Astrocyte of the spinal cord (primary cell): Measurements from ENCODE around the gene MXI1.

ENCODE experiments used
- DNase-seq: peaks from one replicate; pipeline ENCODE4 v3.0.0; 2011; ENCODE audit warnings: low read depth, low spot score
- H3K4me3 ChIP-seq: 2 replicates; pipeline ENCODE4 v1.5.1; 2011; ENCODE audit warnings: low read depth, mild to moderate bottlenecking, low read length, moderate library complexity
- CTCF ChIP-seq: IDR thresholded peaks from 2 replicates; pipeline ENCODE4 v1.5.1; 2012; ENCODE audit warnings: low read depth, mild to moderate bottlenecking, low read length, inconsistent platforms
- in situ Hi-C: cut with HindIII; loops from 2 replicates; pipeline ENCODE4 v1.10.0; 2017; ENCODE audit warnings: low sequenced_read_pairs

The MXI1 gene

GRCh38 chr10:110303681-110304080 lies 96.3 kb downstream of the MXI1 start:
- H3K4me3 ChIP-seq = peak overlapping the region; percentile 92
- in situ Hi-C loops = loop anchor here (25.0 kb wide), 1 partner anchor 259 kb away; the partner anchor contains the start of gene SMC3
- TF ChIP-seq CTCF = no peak
- DNase-seq = no peak

GRCh38 chr10:110304394-110304779 lies 97.0 kb downstream of the MXI1 start:
- no peak for DNase-seq
- TF ChIP-seq CTCF = no peak
- in situ Hi-C loops = loop anchor here (25.0 kb wide), 1 partner anchor 258 kb away; the partner anchor contains the start of gene SMC3
- peak overlapping the region; percentile 92 for H3K4me3 ChIP-seq

GRCh38 chr10:110304780-110305421 lies 97.5 kb downstream of the MXI1 start, which contains the start of gene SMNDC1:
SMNDC1 (minus strand) TSS chr10:110304920; CDS start chr10:110303587, 1,333 bp downstream.
- TF ChIP-seq CTCF = no peak
- peak; percentile 99 for DNase-seq
- H3K4me3 ChIP-seq = peak within 1 kb of the TSS; percentile 92
- in situ Hi-C loops = loop anchor here (25.0 kb wide), 1 partner anchor 257 kb away; the partner anchor contains the start of gene SMC3

- peak; percentile 92 for DNase-seq
- TF ChIP-seq CTCF = peak; percentile 60
- in situ Hi-C loops = loop anchor here (25.0 kb wide), 1 partner anchor 256 kb away; the partner anchor contains the start of gene SMC3
- no peak overlapping the region for H3K4me3 ChIP-seq
These were observed 98.5 kb downstream of the MXI1 start for GRCh38 chr10:110305767-110306451.

- DNase-seq = no peak
- H3K4me3 ChIP-seq = no peak overlapping the region
- in situ Hi-C loops = loop anchor here (25.0 kb wide), 1 partner anchor 256 kb away; the partner anchor contains the start of gene SMC3
- TF ChIP-seq CTCF = no peak
These were observed 99.0 kb downstream of the MXI1 start for GRCh38 chr10:110306452-110306768.

GRCh38 chr10:110307805-110308204 lies 100.4 kb downstream of the MXI1 start:
- TF ChIP-seq CTCF = no peak
- H3K4me3 ChIP-seq = no peak overlapping the region
- DNase-seq = no peak
- in situ Hi-C loops = loop anchor here (25.0 kb wide), 1 partner anchor 254 kb away; the partner anchor contains the start of gene SMC3
